ENCODE data around the gene TNFRSF19. TPM values are rescaled to one million over a fixed set of nuclear protein-coding genes. Genes with fewer than 3 reads are reported as not detected.
A peak's percentile ranks its signal among the peaks of the same experiment; 100 is the strongest.

TNFRSF19 gene
- total RNA-seq, 2 experiments from 2014 or later, result 0.12 to 0.28 TPM

DNA sequence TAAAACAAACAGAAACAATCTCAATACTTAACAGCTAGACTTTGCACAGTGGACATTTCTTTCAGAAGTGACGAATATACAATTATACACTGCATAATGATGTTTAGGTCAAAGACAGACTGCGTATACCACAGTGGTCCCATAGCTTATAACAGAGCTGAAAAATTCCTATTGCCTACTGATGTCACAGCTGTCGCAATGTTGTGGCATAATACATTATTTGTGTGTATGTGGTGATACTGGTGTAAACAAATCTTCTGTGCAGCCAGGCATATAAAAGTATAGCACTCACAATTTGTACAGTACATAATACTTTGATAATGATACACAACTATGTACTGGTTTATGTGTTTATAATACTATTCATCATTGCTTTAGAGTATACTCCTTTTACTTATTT, 116.7 kb downstream of the TNFRSF19 start:
- DNase-seq, result no peak
- ATAC-seq, result no peak
- Mint-ChIP-seq H3K4me3 (no peak overlapping the region), H3K27ac (no peak overlapping the region), H3K36me3 (peaks cover 3% of the 10 kb centered on the region), H3K9me3 (ENCODE audit: low read depth) (peaks cover 10% of the 10 kb centered on the region), H3K4me1 (no peaks in the 10 kb centered on the region), H3K27me3 (peaks cover 4% of the 10 kb centered on the region)
- CTCF ChIA-PET, result interaction anchor here (0.7 kb wide), 1 partner anchor 14 kb away, joined by 3 read pairs; no protein-coding TSS in a partner anchor

DNA sequence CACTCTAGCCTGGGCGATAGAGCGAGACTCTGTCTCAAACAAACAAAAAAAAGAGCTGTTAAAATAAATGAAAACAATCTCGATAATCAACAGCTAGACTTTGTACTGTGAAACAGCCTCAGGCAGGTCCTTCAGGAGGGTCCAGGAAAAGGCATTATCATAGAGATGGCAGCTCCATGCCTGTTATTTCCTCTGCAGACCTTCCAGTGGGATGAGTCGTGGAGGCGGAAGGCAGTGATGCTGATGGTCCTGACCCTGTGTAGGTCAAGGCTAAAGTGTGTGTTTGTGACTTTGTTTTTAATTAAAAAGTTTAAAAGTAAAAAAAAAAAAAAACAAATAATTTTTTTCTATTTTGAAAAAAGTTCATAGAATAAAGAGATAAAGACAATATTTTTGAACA, 117.4 kb downstream of the TNFRSF19 start:
- Mint-ChIP-seq H3K27me3 (peaks cover 4% of the 10 kb centered on the region), H3K36me3 (peaks cover 3% of the 10 kb centered on the region), H3K4me1 (no peaks in the 10 kb centered on the region), H3K9me3 (ENCODE audit: low read depth) (peaks cover 10% of the 10 kb centered on the region), H3K4me3 (no peak overlapping the region), H3K27ac (no peak overlapping the region)
- ATAC-seq, result no peak
- CTCF ChIA-PET, result interaction anchor here (0.7 kb wide), 1 partner anchor 14 kb away, joined by 3 read pairs; no protein-coding TSS in a partner anchor
- DNase-seq, result no peak

DNA sequence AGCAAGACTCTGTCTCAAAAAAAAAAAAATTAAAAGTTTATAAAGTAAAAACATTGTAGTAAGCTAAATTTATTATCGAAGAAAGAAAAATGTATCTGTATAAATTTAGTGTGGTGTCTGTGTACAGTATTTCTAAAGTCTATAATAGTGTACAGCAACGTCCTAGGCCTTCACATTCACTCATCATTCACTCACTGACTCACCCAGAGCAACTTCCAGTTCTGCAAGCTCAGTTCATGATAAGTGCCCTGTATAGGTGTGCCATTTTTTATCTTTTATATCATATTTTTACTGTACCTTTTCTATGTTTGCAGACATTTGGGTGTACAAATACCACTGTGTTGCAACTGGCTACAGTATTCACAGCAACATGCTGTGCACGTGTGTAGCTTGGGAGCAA, 118.1 kb downstream of the TNFRSF19 start:
- H3K27me3 Mint-ChIP-seq, result peaks cover 4% of the 10 kb centered on the region
- CTCF ChIA-PET, result interaction anchor here (0.7 kb wide), 1 partner anchor 1426 kb away, joined by 3 read pairs; no protein-coding TSS in a partner anchor
- H3K9me3 Mint-ChIP-seq (ENCODE audit: low read depth), result peaks cover 10% of the 10 kb centered on the region
- no peak overlapping the region for H3K4me3 Mint-ChIP-seq
- ATAC-seq (no peak), DNase-seq (no peak)
- H3K4me1 Mint-ChIP-seq, result no peaks in the 10 kb centered on the region
- H3K36me3 Mint-ChIP-seq, result peaks cover 3% of the 10 kb centered on the region
- H3K27ac Mint-ChIP-seq, result no peak overlapping the region

DNA sequence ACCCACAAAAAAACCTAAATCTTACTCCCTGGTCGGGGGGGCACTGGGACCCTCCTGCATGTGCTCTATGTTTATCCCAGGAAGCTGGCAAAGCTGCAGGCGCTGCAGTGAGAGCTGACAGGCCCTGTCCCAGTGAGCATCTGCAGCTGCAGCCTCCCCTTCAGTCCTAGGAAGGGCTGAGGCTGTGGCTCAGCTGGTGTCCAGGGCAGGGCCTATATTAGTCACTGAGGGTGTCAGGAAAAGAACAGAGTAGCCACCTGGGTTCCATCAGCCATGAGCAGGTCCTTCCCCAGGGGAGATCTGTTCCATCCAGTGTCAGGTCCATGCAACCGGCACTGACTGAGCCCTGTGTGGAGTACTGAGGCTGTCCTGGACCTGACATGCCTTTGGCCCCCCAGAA, 120.5 kb downstream of the TNFRSF19 start:
- Mint-ChIP-seq H3K4me1 (peaks cover 4% of the 10 kb centered on the region), H3K36me3 (no peaks in the 10 kb centered on the region), H3K27me3 (peaks cover 4% of the 10 kb centered on the region), H3K4me3 (no peak overlapping the region), H3K27ac (no peak overlapping the region), H3K9me3 (ENCODE audit: low read depth) (peaks cover 2% of the 10 kb centered on the region)
- CTCF ChIA-PET, result no interaction called here
- DNase-seq (no peak), ATAC-seq (no peak)

DNA sequence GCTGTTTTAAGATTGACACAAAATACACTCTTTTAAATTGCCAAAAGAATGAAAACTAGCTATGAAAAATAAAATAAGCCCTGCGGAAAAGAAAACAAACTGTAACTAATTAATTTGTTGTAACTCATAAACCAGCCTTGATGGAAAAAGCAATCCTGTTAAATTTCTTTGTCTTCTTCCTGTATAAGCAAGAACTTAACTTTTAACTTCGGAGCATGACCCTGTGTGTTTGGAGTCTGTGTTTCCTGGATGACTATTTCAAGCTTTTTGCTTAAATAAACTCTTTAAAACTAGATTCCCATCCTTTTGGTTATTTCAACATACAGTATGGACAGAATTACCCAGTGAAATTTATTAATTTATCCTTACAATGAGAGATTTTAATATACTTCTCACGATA, 122.6 kb downstream of the TNFRSF19 start:
- DNase-seq (no peak), ATAC-seq (no peak)
- H3K4me3 Mint-ChIP-seq, result no peak overlapping the region
- CTCF ChIA-PET, result interaction anchor here (0.7 kb wide), 1 partner anchor 1047 kb away, joined by 3 read pairs; no protein-coding TSS in a partner anchor
- no peaks in the 10 kb centered on the region for H3K9me3 Mint-ChIP-seq (ENCODE audit: low read depth)
- H3K27me3 Mint-ChIP-seq, result peaks cover 2% of the 10 kb centered on the region
- H3K27ac Mint-ChIP-seq, result no peak overlapping the region
- peaks cover 14% of the 10 kb centered on the region for H3K4me1 Mint-ChIP-seq
- H3K36me3 Mint-ChIP-seq, result no peaks in the 10 kb centered on the region

DNA sequence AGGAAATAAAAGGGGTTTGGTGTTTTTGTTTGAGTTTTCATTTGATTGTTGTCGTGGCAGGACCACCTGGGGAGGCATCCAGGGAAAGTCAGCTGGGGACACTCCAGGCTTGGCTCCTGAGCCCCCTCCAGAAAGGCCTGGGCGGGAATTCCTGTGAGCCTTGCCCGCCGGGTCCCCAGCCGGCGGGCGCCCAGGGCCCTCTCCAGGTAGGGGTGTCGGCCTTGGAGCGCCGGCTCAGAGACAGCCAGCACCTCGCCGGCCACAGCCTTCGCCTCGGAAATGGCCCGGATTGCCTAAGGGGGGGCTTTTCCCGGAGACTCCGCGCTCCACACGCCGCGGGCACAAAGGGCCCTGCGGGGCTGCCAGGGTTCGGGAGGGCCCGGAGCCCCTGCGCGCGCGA, 125.0 kb downstream of the TNFRSF19 start:
- peaks cover 14% of the 10 kb centered on the region for H3K4me1 Mint-ChIP-seq
- H3K27ac Mint-ChIP-seq, result peak overlapping the region; percentile 34
- CTCF ChIA-PET, result no interaction called here
- no peaks in the 10 kb centered on the region for H3K36me3 Mint-ChIP-seq
- H3K9me3 Mint-ChIP-seq (ENCODE audit: low read depth), result no peaks in the 10 kb centered on the region
- H3K27me3 Mint-ChIP-seq, result peaks cover 2% of the 10 kb centered on the region
- ATAC-seq, result no peak
- DNase-seq, result no peak
- H3K4me3 Mint-ChIP-seq, result no peak overlapping the region

DNA sequence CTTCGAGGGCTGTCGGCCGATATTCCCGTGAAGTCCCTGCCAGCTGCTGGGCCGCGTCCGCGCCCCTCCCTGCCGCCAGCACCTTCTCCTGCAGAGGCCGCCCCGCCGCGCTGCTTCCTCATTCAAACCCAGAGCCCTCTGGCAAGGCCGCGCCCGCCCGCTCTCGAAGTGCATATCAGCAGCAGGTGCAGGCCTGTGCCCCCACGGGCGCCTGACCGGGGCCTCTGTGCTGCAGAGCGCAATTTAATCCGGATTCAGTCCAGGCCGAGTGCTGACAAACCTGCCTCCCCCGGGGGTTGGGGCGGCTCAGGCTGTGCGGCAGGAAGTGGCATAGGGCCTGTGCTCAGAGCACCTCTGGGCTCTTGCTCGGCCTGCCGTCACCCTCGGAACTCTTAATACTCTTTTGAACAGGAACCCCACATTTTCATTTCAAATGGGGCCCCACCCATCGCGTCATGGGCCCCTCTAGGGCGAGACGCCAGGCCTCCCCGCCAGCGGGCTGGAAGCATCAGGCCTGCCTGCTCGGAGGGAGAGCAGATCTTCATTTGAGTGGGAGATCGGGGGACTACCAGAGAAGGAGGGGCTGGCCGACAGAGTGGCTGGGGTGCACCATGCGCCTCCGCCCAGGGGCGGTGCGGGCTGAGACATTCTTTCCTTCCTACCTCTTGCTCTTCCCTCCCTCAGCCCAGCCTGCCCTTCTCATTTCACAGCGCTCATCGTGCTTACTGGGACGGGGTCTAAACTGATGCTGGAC, 125.7 kb downstream of the TNFRSF19 start:
- ATAC-seq (peak; percentile 99), DNase-seq (peak; percentile 85)
- peaks cover 2% of the 10 kb centered on the region for H3K27me3 Mint-ChIP-seq
- peak overlapping the region; percentile 55 for H3K4me3 Mint-ChIP-seq
- CTCF ChIA-PET, result no interaction called here
- no peaks in the 10 kb centered on the region for H3K36me3 Mint-ChIP-seq
- peaks cover 14% of the 10 kb centered on the region for H3K4me1 Mint-ChIP-seq
- H3K27ac Mint-ChIP-seq, result peak overlapping the region; percentile 91
- no peaks in the 10 kb centered on the region for H3K9me3 Mint-ChIP-seq (ENCODE audit: low read depth)

DNA sequence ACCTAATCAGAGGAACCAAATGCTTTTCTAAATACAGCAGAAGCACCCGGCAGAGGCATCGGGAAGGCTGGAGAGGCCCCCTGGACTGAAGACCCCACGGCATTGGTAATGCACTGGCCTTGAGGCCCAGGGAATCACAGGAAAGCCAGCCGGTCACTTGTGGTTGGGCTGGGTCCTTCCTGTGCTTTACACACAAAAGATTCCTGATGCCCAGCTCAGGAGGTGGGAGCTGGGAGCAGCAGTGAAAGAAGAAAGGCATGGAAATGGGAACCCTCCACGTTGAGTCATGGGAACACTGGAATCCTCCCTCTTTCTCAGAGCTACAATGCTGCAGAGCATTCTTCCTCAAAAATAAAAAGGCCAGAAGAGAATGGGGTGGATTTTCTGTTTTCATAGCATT, 126.4 kb downstream of the TNFRSF19 start:
- Mint-ChIP-seq H3K4me3 (peak overlapping the region; percentile 55), H3K27me3 (no peaks in the 10 kb centered on the region), H3K27ac (peak overlapping the region; percentile 91), H3K36me3 (no peaks in the 10 kb centered on the region), H3K4me1 (peaks cover 14% of the 10 kb centered on the region), H3K9me3 (ENCODE audit: low read depth) (no peaks in the 10 kb centered on the region)
- CTCF ChIA-PET, result interaction anchor here (1.3 kb wide), 1 partner anchor 11 kb away, joined by 3 read pairs; no protein-coding TSS in a partner anchor
- ATAC-seq (no peak), DNase-seq (no peak)

DNA sequence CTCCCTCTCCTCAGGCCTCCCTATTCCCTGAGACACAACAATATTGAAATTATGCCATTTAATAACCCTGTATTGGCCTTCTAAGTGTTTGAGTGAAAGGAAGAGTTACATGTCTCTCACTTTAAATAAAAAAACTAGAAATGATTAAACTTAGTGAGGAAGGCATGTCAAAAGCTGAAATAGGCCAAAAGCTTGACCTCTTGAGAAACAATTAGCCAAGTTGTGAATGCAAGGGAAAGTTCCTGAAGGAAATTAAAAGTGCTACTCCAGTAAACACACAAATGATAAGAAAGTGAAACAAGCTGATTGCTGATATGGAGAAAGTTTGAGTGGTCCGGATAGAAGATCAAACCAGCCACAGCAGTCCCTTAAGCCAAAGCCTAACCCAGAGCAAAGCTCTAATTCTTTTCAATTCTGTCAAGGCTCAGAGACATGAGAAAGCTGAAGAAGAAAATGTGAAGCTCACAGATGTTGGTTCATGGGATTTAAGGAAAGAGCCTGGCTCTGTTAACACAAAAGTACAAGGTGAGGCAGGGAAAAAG, 127.6 kb downstream of the TNFRSF19 start:
- DNase-seq, result no peak
- peaks cover 14% of the 10 kb centered on the region for H3K4me1 Mint-ChIP-seq
- CTCF ChIA-PET, result interaction anchor here (1.3 kb wide), 1 partner anchor 10 kb away, joined by 3 read pairs; no protein-coding TSS in a partner anchor
- no peak overlapping the region for H3K4me3 Mint-ChIP-seq
- no peak overlapping the region for H3K27ac Mint-ChIP-seq
- ATAC-seq, result no peak
- H3K36me3 Mint-ChIP-seq, result no peaks in the 10 kb centered on the region
- no peaks in the 10 kb centered on the region for H3K27me3 Mint-ChIP-seq
- H3K9me3 Mint-ChIP-seq (ENCODE audit: low read depth), result no peaks in the 10 kb centered on the region

DNA sequence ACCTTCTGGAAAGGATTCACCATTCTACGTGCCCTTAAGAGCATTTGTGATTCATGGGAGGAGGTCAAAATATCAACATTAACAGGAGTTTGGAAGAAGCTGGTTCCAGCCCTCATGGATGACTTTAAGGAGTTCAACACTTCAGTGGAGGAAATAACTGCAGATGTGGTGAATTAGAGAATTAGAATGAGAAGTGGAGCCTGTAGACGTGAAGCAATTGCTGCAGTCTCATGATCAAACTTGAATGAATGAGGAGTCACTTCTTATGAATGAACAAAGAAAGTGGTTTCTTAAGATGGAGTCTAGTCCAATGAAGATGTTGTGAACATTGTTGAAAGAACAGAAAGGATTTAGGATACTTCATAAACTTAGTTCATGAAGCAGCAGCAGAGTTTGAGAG, 129.1 kb downstream of the TNFRSF19 start:
- DNase-seq (no peak), ATAC-seq (no peak)
- Mint-ChIP-seq H3K36me3 (no peaks in the 10 kb centered on the region), H3K9me3 (ENCODE audit: low read depth) (no peaks in the 10 kb centered on the region), H3K27me3 (no peaks in the 10 kb centered on the region), H3K27ac (no peak overlapping the region), H3K4me3 (no peak overlapping the region), H3K4me1 (peaks cover 14% of the 10 kb centered on the region)
- CTCF ChIA-PET, result interaction anchor here (1.1 kb wide), 1 partner anchor 8 kb away, joined by 4 read pairs; no protein-coding TSS in a partner anchor

DNA sequence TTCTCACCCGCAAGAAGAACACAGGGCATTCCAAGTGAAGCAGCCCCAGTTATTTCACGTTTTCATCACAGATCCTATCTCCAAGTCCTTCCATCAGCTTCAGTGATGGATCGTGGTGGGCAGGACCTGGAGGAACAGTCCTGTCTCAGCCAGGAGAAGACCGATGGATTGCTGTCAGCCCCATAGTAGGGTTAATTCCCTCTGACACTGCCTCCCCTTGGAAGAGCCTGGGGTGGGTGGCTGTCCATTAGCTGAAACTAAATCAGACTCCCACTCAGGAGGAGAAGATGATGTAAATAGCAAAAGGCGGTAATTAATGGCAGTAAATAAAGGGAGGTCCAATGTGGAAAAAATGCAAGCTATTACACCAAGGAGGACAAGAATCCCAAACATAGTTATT, 131.0 kb downstream of the TNFRSF19 start:
- H3K27me3 Mint-ChIP-seq, result no peaks in the 10 kb centered on the region
- CTCF ChIA-PET, result no interaction called here
- ATAC-seq, result no peak

DNA sequence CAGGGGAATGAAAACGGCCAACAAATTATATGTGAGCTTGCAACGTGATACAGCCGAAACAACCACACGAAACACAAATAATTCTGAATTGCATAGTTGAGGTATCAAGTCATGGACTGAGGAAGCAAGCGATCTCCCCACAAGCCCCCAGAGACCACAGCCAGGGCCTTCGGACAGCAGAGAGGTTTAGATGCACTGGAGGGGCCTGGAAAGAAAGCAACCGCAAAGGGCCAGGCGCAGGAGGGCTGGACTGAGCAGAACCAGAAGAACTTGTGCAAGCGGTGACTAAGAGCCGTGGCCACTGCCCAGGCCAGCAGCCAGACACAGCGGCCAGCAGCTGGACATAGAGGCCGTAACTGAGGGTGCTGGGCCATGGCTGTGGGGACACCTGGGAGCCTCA, 131.4 kb downstream of the TNFRSF19 start:
- no peaks in the 10 kb centered on the region for H3K27me3 Mint-ChIP-seq
- DNase-seq (peak; percentile 27), ATAC-seq (no peak)
- H3K36me3 Mint-ChIP-seq, result no peaks in the 10 kb centered on the region
- CTCF ChIA-PET, result no interaction called here
- no peak overlapping the region for H3K4me3 Mint-ChIP-seq
- H3K9me3 Mint-ChIP-seq (ENCODE audit: low read depth), result no peaks in the 10 kb centered on the region
- H3K4me1 Mint-ChIP-seq, result peaks cover under 1% of the 10 kb centered on the region
- H3K27ac Mint-ChIP-seq, result no peak overlapping the region

More for the DNA sequence above, 131.0 kb downstream of the TNFRSF19 start:
- no peak for DNase-seq
- no peaks in the 10 kb centered on the region for H3K9me3 Mint-ChIP-seq (ENCODE audit: low read depth)
- H3K4me1 Mint-ChIP-seq, result peaks cover 5% of the 10 kb centered on the region
- no peak overlapping the region for H3K27ac Mint-ChIP-seq
- no peaks in the 10 kb centered on the region for H3K36me3 Mint-ChIP-seq
- no peak overlapping the region for H3K4me3 Mint-ChIP-seq

DNA sequence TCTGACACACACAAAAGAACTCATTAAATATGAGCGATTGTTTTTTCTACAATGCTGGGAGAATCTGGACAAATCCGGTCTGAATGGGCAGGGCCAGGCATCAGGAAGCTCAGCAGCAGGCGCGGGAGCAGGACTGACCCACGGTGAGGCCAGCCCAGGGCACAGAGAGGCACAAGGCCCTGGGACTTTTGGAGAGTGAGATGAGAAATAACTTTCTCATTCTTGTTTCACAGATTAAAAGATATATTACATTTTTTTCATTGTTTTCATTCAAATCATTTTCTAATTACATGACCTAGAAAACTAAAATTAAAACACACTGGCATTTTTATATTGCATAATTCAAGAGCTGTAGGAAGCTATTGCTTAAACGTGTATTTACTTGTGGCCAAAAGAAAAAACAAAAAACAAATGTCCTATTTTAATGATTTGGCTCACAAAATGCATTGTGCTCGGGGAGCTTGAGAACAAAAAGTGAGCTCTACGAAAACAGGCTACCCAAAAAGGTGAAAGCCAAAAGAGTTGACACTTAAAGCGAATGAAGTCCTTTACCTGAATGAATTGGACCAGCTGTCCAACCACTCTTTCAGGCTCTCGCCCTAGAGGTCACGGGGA, 133.1 kb downstream of the TNFRSF19 start:
- Mint-ChIP-seq H3K36me3 (no peaks in the 10 kb centered on the region), H3K4me3 (no peak overlapping the region), H3K4me1 (no peaks in the 10 kb centered on the region), H3K9me3 (ENCODE audit: low read depth) (no peaks in the 10 kb centered on the region), H3K27me3 (no peaks in the 10 kb centered on the region), H3K27ac (no peak overlapping the region)
- DNase-seq (peak; percentile 14), ATAC-seq (no peak)
- CTCF ChIA-PET, result interaction anchor here (1.7 kb wide), 1 partner anchor 14 kb away, joined by 3 read pairs; no protein-coding TSS in a partner anchor

Measured in activated CD8-positive, alpha-beta memory T cell treated with anti-CD3 and anti-CD28 coated beads, Interleukin-2, amount 10 ng/mL, durations not matched to agents 7 days and 5 days (primary cell).